ENCODE data around the gene LRP1B.

- no peak for TF ChIP-seq POLR2A (IDR thresholded peaks at IDR 0.05)
- no peak for TF ChIP-seq CTCF (IDR thresholded peaks at IDR 0.05)
These were observed 988.8 kb downstream of the LRP1B start for GRCh38 chr2:141142025-141142424.

All from tibial nerve (tissue), 3 donors.